GM21786 (cell line): Measurements from ENCODE around the gene ZHX3.

Source experiments
- ATAC-seq: cut with Tn5 transposase; IDR thresholded peaks from one replicate; pipeline ENCODE4 v1.9.1; 2021; ENCODE audit not compliant: unreplicated experiment

The ZHX3 gene

GRCh38 chr20:41161886-41162285, 155.6 kb downstream of the ZHX3 start:
- ATAC-seq = no peak

- no peak for ATAC-seq
Observed at GRCh38 chr20:41160686-41161085, 156.8 kb downstream of the ZHX3 start.

GRCh38 chr20:41159547-41159946, 158.0 kb downstream of the ZHX3 start:
- no peak for ATAC-seq

GRCh38 chr20:41158082-41158625, 159.4 kb downstream of the ZHX3 start:
- ATAC-seq = no peak

- no peak for ATAC-seq
Observed at GRCh38 chr20:41155261-41155660, 162.3 kb downstream of the ZHX3 start.

- ATAC-seq = no peak
Observed at GRCh38 chr20:41154436-41155176, 162.9 kb downstream of the ZHX3 start.

- ATAC-seq = no peak
Observed at GRCh38 chr20:41152108-41152757, 165.3 kb downstream of the ZHX3 start.

GRCh38 chr20:41151134-41151869, 166.2 kb downstream of the ZHX3 start:
- no peak for ATAC-seq

GRCh38 chr20:41150664-41151063, 166.9 kb downstream of the ZHX3 start:
- no peak for ATAC-seq

GRCh38 chr20:41148942-41149341, 168.6 kb downstream of the ZHX3 start:
- no peak for ATAC-seq

- no peak for ATAC-seq
Observed at GRCh38 chr20:41147767-41148191, 169.8 kb downstream of the ZHX3 start.

GRCh38 chr20:41145821-41146620, 171.5 kb downstream of the ZHX3 start:
- ATAC-seq = no peak

GRCh38 chr20:41145317-41145716, 172.2 kb downstream of the ZHX3 start:
- no peak for ATAC-seq

- no peak for ATAC-seq
Observed at GRCh38 chr20:41143354-41143753, 174.2 kb downstream of the ZHX3 start.

- no peak for ATAC-seq
Observed at GRCh38 chr20:41142919-41143318, 174.6 kb downstream of the ZHX3 start.

- ATAC-seq = no peak
Observed at GRCh38 chr20:41142245-41142644, 175.3 kb downstream of the ZHX3 start.

- ATAC-seq = no peak
Observed at GRCh38 chr20:41141153-41141815, 176.2 kb downstream of the ZHX3 start.

GRCh38 chr20:41140226-41141133, 177.1 kb downstream of the ZHX3 start:
- ATAC-seq = no peak
